ENCODE results near the gene ACAA2. TPM values are rescaled to one million over a fixed set of nuclear protein-coding genes. Genes with fewer than 3 reads are reported as not detected.
"Not testable (repeated sequence)": the region's sequence is repeated elsewhere in the genome, so short reads cannot be mapped to it uniquely, and the experiment has no call there.

ACAA2 gene
- total RNA-seq, 4 donors from 2014 or later: 27.0 to 72.7 (median 35.0) TPM

DNA sequence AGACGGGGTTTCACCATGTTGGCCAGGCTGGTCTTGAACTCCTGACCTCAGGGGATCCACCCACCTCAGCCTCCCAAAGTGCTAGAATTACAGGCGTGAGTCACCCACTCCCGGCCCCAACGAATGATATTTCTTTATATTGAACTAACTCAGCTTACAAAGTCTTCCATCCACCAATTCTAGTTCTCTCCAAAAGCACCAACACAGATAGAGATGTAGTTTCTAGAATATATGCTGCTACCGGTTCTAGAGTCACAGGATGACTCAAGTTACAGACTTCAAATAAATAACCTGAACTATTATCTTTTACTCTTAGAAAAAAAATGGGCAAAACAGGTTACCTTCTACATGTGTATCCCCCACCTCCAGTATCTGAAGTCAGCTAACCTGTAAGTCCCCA is 9.2 kb downstream of the ACAA2 start:
- DNase-seq (ENCODE audit: low spot score in 2 of 2): no peak
- intact Hi-C loops (cut with DNase I; ENCODE audit: low total_unique reads): no loop called here
- no peak overlapping the region for H3K4me3 ChIP-seq (ENCODE audit: low read depth, poor library complexity, severe bottlenecking)
- 93 to 97% methylated on average over 5 of the region's 5 CpGs for WGBS, 2 donors
- no peak for TF ChIP-seq CTCF (IDR thresholded peaks at IDR 0.05)
- TF ChIP-seq POLR2A (IDR thresholded peaks at IDR 0.05): no peak

GRCh38 chr18:49802623-49803022 is 10.7 kb downstream of the ACAA2 start:
- 72 to 88% methylated on average over 4 of the region's 4 CpGs for WGBS, 2 donors

GRCh38 chr18:49800491-49800890 is 12.8 kb downstream of the ACAA2 start:
- DNase-seq (ENCODE audit: low spot score in 2 of 2); intact Hi-C loops (cut with DNase I; ENCODE audit: low total_unique reads); H3K4me3 ChIP-seq (ENCODE audit: low read depth, poor library complexity, severe bottlenecking): not testable (repeated sequence)
- 90 to 93% methylated on average over 5 of the region's 5 CpGs for WGBS, 2 donors

More at GRCh38 chr18:49802623-49803022, 10.7 kb downstream of the ACAA2 start:
- DNase-seq (ENCODE audit: low spot score in 2 of 2): no peak
- TF ChIP-seq CTCF (IDR thresholded peaks at IDR 0.05): no peak
- no peak for TF ChIP-seq POLR2A (IDR thresholded peaks at IDR 0.05)
- intact Hi-C loops (cut with DNase I; ENCODE audit: low total_unique reads): no loop called here
- no peak overlapping the region for H3K4me3 ChIP-seq (ENCODE audit: low read depth, poor library complexity, severe bottlenecking)

GRCh38 chr18:49799806-49800205 is 13.5 kb downstream of the ACAA2 start:
- H3K4me3 ChIP-seq (ENCODE audit: low read depth, poor library complexity, severe bottlenecking); DNase-seq (ENCODE audit: low spot score in 2 of 2); intact Hi-C loops (cut with DNase I; ENCODE audit: low total_unique reads): not testable (repeated sequence)
- WGBS, 2 donors: 100% methylated on average over 2 of the region's 29 CpGs; no CpG with 5 or more reads in 1 of the 2 donors

- 94 to 95% methylated on average over 4 of the region's 4 CpGs for WGBS, 2 donors
- H3K4me3 ChIP-seq (ENCODE audit: low read depth, poor library complexity, severe bottlenecking): no peak overlapping the region
- no peak for DNase-seq (ENCODE audit: low spot score in 2 of 2)
- TF ChIP-seq CTCF (IDR thresholded peaks at IDR 0.05) (no peak), POLR2A (IDR thresholded peaks at IDR 0.05) (no peak)
- intact Hi-C loops (cut with DNase I; ENCODE audit: low total_unique reads): no loop called here
Observed at GRCh38 chr18:49798001-49798400, 15.3 kb downstream of the ACAA2 start.

DNA sequence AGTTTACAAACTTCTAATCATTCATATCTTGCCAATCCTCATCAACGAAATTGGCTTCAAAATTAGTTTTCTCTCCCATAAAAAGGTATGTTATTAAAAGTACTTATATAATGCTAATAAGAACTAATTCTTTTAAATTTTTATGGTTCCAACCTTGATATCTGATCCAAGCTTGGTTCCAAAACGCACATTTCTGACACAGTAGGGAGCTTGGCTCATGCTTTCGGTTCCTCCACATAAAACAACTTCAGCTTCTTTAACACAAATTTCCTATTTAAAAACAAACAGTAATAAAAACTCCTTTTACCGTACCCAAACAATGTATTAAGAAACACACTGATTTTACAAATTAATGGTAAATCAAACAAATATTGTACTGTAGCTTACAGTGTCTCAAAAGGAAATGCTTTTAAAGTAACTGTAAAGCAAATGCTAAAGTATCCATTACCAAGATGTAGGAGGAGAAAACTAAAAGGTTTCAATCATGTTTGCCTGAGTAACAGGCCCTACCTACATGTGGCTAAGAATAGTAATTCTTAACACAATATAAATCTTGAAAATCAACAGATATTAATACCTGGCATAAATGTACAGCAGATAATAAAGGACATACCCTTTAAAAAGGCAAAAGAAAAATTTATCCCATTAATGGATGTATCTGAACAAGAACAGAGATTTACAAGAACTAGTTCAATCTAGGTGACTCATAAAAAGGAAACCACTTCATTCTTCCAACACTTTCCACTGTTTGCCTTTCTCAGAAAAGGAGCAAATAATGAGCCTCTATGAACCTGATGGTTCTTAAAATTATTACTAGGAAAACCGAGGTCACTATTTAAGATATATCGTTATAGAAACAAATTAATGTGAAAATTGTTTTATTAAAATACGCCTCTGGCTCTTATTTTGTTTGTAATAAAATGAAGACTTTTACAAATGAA is 17.5 kb downstream of the ACAA2 start:
- DNase-seq (ENCODE audit: low spot score in 2 of 2): no peak
- 88 to 91% methylated on average over 7 of the region's 7 CpGs for WGBS, 2 donors
- TF ChIP-seq POLR2A (IDR thresholded peaks at IDR 0.05) (no peak), CTCF (IDR thresholded peaks at IDR 0.05) (no peak)
- intact Hi-C loops (cut with DNase I; ENCODE audit: low total_unique reads): no loop called here
- no peak overlapping the region for H3K4me3 ChIP-seq (ENCODE audit: low read depth, poor library complexity, severe bottlenecking)
